Gastroesophageal sphincter (tissue), 4 donors: ENCODE data around the gene BBOF1. TPM values are rescaled to one million over a fixed set of nuclear protein-coding genes. Genes with fewer than 3 reads are reported as not detected.
"Not testable (repeated sequence)": the region's sequence is repeated elsewhere in the genome, so short reads cannot be mapped to it uniquely, and the experiment has no call there.

ENCODE experiments used
- ATAC-seq: fragments of 150-250 bp; one replicate; pipeline ENCODE4 v1.9.1; 2016; ENCODE audit warnings: mild to moderate bottlenecking, moderate library complexity
- H3K27ac ChIP-seq, 4 donors: fragments of 200-600 bp; sonication (generic) in 3 of 4; 1 replicate in 3 of 4; 2 replicates in 1 of 4; pipeline ENCODE4 v1.5.1; 2016 to 2019
- H3K27me3 ChIP-seq: fragments of 200-600 bp; sonication (generic); one replicate; pipeline ENCODE4 v1.5.1; 2019
- H3K36me3 ChIP-seq, 2 donors: fragments of 200-600 bp; sonication (generic); one replicate each; pipeline ENCODE4 v1.5.1; 2019; ENCODE audit warnings: control low read depth in 1 of 2
- H3K4me1 ChIP-seq, 3 donors: fragments of 200-600 bp; sonication (generic); 1 replicate in 2 of 3; 2 replicates in 1 of 3; pipeline ENCODE4 v1.5.1; 2016 to 2019; ENCODE audit warnings: control low read depth in 2 of 3
- H3K4me3 ChIP-seq, 2 donors: fragments of 200-600 bp; sonication (generic); one replicate each; pipeline ENCODE4 v1.5.1; 2019; ENCODE audit warnings: mild to moderate bottlenecking in 1 of 2, moderate library complexity in 1 of 2
- H3K9me3 ChIP-seq, 3 donors: fragments of 200-600 bp; sonication (generic); one replicate each; pipeline ENCODE4 v1.5.1; 2017 to 2019; ENCODE audit warnings: control low read depth in 2 of 3
- CTCF ChIP-seq, 4 experiments: fragments of 200-600 bp in 2 of 4; fragments of 450-650 bp in 2 of 4; sonication (generic) in 1 of 4; IDR thresholded peaks; one replicate each; pipeline ENCODE4 v1.5.1; 2017 to 2019; ENCODE audit warnings: antibody characterized with exemption in 4 of 4, mild to moderate bottlenecking in 2 of 4, moderate library complexity in 2 of 4
- EP300 ChIP-seq: sonication (generic); formaldehyde crosslinking; IDR thresholded peaks from one replicate; pipeline ENCODE4 v1.6.1; 2017; ENCODE audit warnings: antibody characterized with exemption, mild to moderate bottlenecking
- POLR2A ChIP-seq, 2 donors: fragments of 450-650 bp; IDR thresholded peaks; one replicate each; pipeline ENCODE4 v1.6.1; 2017; ENCODE audit warnings: antibody characterized with exemption in 2 of 2, mild to moderate bottlenecking in 2 of 2, moderate library complexity in 1 of 2
- POLR2AphosphoS5 ChIP-seq: sonication (generic); formaldehyde crosslinking; IDR thresholded peaks from one replicate; pipeline ENCODE4 v1.6.1; 2017; ENCODE audit warnings: antibody characterized with exemption
- WGBS, 2 donors: methylation state at CpG; one replicate each; pipeline ENCODE4 v1.1.5; 2018; ENCODE audit warnings: low coverage in 1 of 2; 5-methylcytosine and 5-hydroxymethylcytosine counted together
- total RNA-seq, 4 donors: library from RNA; depleted of rRNA; stranded (reverse); fragments of >200 nt; gene quantifications; one replicate each; pipeline ENCODE4 v1.1.0, GENCODE V29; 2016

Gene BBOF1
- total RNA-seq, 4 donors from 2014 or later = 7.3 to 12.4 (median 10.5) TPM

- Histone ChIP-seq H3K27ac (no peak overlapping the region), H3K36me3 (peaks cover 0 to 29% of the 10 kb centered on the region in 2 donors), H3K9me3 (no peaks in the 10 kb centered on the region), H3K4me1 (no peaks in the 10 kb centered on the region), H3K27me3 (no peaks in the 10 kb centered on the region), H3K4me3 (no peak overlapping the region)
- TF ChIP-seq CTCF (IDR thresholded peaks at IDR 0.05) = no peak
- no peak for TF ChIP-seq POLR2A (IDR thresholded peaks at IDR 0.05)
- TF ChIP-seq POLR2AphosphoS5 = no peak
- no peak for TF ChIP-seq EP300
- ATAC-seq = no peak
- 30 to 40% methylated on average over 1 to 2 of the region's 4 CpGs for WGBS, 2 donors
Observed at GRCh38 chr14:73991092-73991491, 28.1 kb upstream of the BBOF1 start.

GRCh38 chr14:73994926-73995325 lies 24.2 kb upstream of the BBOF1 start:
- not testable (repeated sequence) for ATAC-seq, H3K4me3 ChIP-seq, H3K4me1 ChIP-seq, H3K27ac ChIP-seq, H3K27me3 ChIP-seq, H3K9me3 ChIP-seq
- H3K36me3 ChIP-seq = peaks cover 0 to 20% of the 10 kb centered on the region in 2 donors
- WGBS, 2 donors = 100% methylated on average over 6 of the region's 7 CpGs; no CpG with 5 or more reads in 1 of the 2 donors

- no peak for ATAC-seq
- H3K27me3 ChIP-seq = no peaks in the 10 kb centered on the region
- 94 to 95% methylated on average over 3 to 8 of the region's 8 CpGs for WGBS, 2 donors
- H3K9me3 ChIP-seq = no peaks in the 10 kb centered on the region
- TF ChIP-seq EP300 (no peak), POLR2A (IDR thresholded peaks at IDR 0.05) (no peak), CTCF (IDR thresholded peaks at IDR 0.05) (no peak), POLR2AphosphoS5 (no peak)
- no peak overlapping the region for H3K4me3 ChIP-seq
- no peak overlapping the region for H3K27ac ChIP-seq
- H3K4me1 ChIP-seq = no peaks in the 10 kb centered on the region
- peaks cover 0 to 18% of the 10 kb centered on the region in 2 donors for H3K36me3 ChIP-seq
Observed at GRCh38 chr14:73995977-73996378, 23.2 kb upstream of the BBOF1 start.

- TF ChIP-seq EP300 (no peak), POLR2AphosphoS5 (no peak)
Observed at GRCh38 chr14:73996731-73997107, 22.4 kb upstream of the BBOF1 start.

GRCh38 chr14:73997108-73997943 lies 21.8 kb upstream of the BBOF1 start:
- whole genome bisulfite sequencing, 2 donors = 78% methylated on average over 1 of the region's 1 CpG; no CpG with 5 or more reads in 1 of the 2 donors
- no peaks in the 10 kb centered on the region for H3K9me3 ChIP-seq

More at GRCh38 chr14:73996731-73997107, 22.4 kb upstream of the BBOF1 start:
- 0 to 44% methylated on average over 1 to 2 of the region's 2 CpGs for WGBS, 2 donors
- H3K36me3 ChIP-seq = peaks cover 0 to 15% of the 10 kb centered on the region in 2 donors
- H3K27me3 ChIP-seq = no peaks in the 10 kb centered on the region
- ATAC-seq = no peak
- no peak overlapping the region for H3K27ac ChIP-seq
- H3K4me1 ChIP-seq = no peaks in the 10 kb centered on the region
- H3K4me3 ChIP-seq = no peak overlapping the region
- no peaks in the 10 kb centered on the region for H3K9me3 ChIP-seq

More at GRCh38 chr14:73997108-73997943, 21.8 kb upstream of the BBOF1 start:
- peaks cover 0 to 15% of the 10 kb centered on the region in 2 donors for H3K36me3 ChIP-seq
- TF ChIP-seq EP300 (no peak), CTCF (IDR thresholded peaks at IDR 0.05) (no peak), POLR2A (IDR thresholded peaks at IDR 0.05) (no peak), POLR2AphosphoS5 (no peak)
- H3K27ac ChIP-seq = no peak overlapping the region
- ATAC-seq = no peak
- no peaks in the 10 kb centered on the region for H3K4me1 ChIP-seq
- H3K4me3 ChIP-seq = no peak overlapping the region
- no peaks in the 10 kb centered on the region for H3K27me3 ChIP-seq
